Transverse colon (tissue), 4 donors: ENCODE results near the gene CDC7. TPM values are rescaled to one million over a fixed set of nuclear protein-coding genes. Genes with fewer than 3 reads are reported as not detected.

Source experiments
- DNase-seq: peaks from one replicate; pipeline ENCODE4 v3.0.0-alpha.2; 2019
- H3K27ac ChIP-seq, 4 donors: fragments of 200-600 bp; sonication (generic); 2 replicates each; pipeline ENCODE4 v1.5.1; 2016 to 2018; ENCODE audit warnings: inconsistent platforms in 4 of 4
- H3K27me3 ChIP-seq: fragments of 200-600 bp; sonication (generic); 2 replicates; pipeline ENCODE4 v1.5.1; 2017; ENCODE audit warnings: inconsistent platforms
- H3K36me3 ChIP-seq, 4 donors: fragments of 200-600 bp; sonication (generic); 2 replicates each; pipeline ENCODE4 v1.5.1; 2017 to 2019; ENCODE audit warnings: inconsistent platforms in 4 of 4
- H3K4me1 ChIP-seq, 4 donors: fragments of 200-600 bp; sonication (generic); 2 replicates each; pipeline ENCODE4 v1.5.1; 2017 to 2020; ENCODE audit warnings: inconsistent platforms in 4 of 4
- H3K4me3 ChIP-seq, 4 donors: fragments of 200-600 bp; sonication (generic); 1 replicate in 1 of 4; 2 replicates in 3 of 4; pipeline versions ENCODE4 v1.5.1 to v1.6.1; 2017 to 2019; ENCODE audit warnings: inconsistent platforms in 4 of 4
- H3K9me3 ChIP-seq, 2 donors: fragments of 200-600 bp; sonication (generic); 2 replicates each; pipeline ENCODE4 v1.5.1; 2017 to 2019; ENCODE audit warnings: inconsistent platforms in 2 of 2
- CTCF ChIP-seq, 5 experiments: fragments of 200-600 bp in 3 of 5; fragments of 450-650 bp in 2 of 5; sonication (generic) in 3 of 5; IDR thresholded peaks; 1 replicate in 2 of 5; 2 replicates in 3 of 5; pipeline ENCODE4 v1.5.1; 2016 to 2017; ENCODE audit warnings: antibody characterized with exemption in 5 of 5, inconsistent platforms in 3 of 5, mild to moderate bottlenecking in 2 of 5, moderate library complexity in 1 of 5
- EP300 ChIP-seq: sonication (generic); formaldehyde crosslinking; IDR thresholded peaks from one replicate; pipeline ENCODE4 v1.6.1; 2017; ENCODE audit warnings: antibody characterized with exemption, low read depth
- POLR2A ChIP-seq: fragments of 450-650 bp; IDR thresholded peaks from one replicate; pipeline ENCODE4 v1.6.1; 2016; ENCODE audit warnings: antibody characterized with exemption, mild to moderate bottlenecking, moderate library complexity
- POLR2AphosphoS5 ChIP-seq, 3 donors: sonication (generic); formaldehyde crosslinking; IDR thresholded peaks; one replicate each; pipeline ENCODE4 v1.6.1; 2016; ENCODE audit warnings: antibody characterized with exemption in 3 of 3
- WGBS, 2 donors: methylation state at CpG; one replicate each; pipeline ENCODE4 v1.1.5; 2018; ENCODE audit warnings: low coverage in 1 of 2; 5-methylcytosine and 5-hydroxymethylcytosine counted together
- in situ Hi-C, 4 donors: fragments of 200-750 bp; cut with MboI; loops; one replicate each; pipeline versions ENCODE4 v1.15.0 to v1.15.1; 2017; ENCODE audit warnings: low sequenced_read_pairs in 3 of 4, low pct_ligation_motif_present in 1 of 4, low pct_unique_long_range_greater_than_20kb in 1 of 4
- intact Hi-C: fragments of 100-400 bp; cut with DNase I; formaldehyde crosslinking; loops from one replicate; pipeline ENCODE4 v1.15.1; 2023; ENCODE audit warnings: low total_unique reads
- total RNA-seq, 4 donors: library from RNA; depleted of rRNA; stranded (reverse); fragments of >200 nt; gene quantifications; one replicate each; pipeline ENCODE4 v1.1.0, GENCODE V29; 2016

The CDC7 gene
- total RNA-seq, 4 donors from 2014 or later, result 0.68 to 2.8 (median 1.3) TPM; not detected in 1

- no peak for DNase-seq
- Histone ChIP-seq H3K4me1 (peaks cover 3 to 21% (median 14%) of the 10 kb centered on the region in 4 donors), H3K9me3 (no peaks in the 10 kb centered on the region), H3K27ac (no peak overlapping the region), H3K4me3 (no peak overlapping the region), H3K36me3 (no peaks in the 10 kb centered on the region), H3K27me3 (no peaks in the 10 kb centered on the region)
- intact Hi-C loops (loop anchor here (10.0 kb wide), 1 partner anchor 93 kb away; the partner anchor contains the start of gene HFM1), in situ Hi-C loops (no loop called here)
- WGBS, 2 donors, result 92 to 94% methylated on average over 2 of the region's 2 CpGs
- TF ChIP-seq EP300 (no peak), CTCF (IDR thresholded peaks at IDR 0.05) (no peak), POLR2AphosphoS5 (IDR thresholded peaks at IDR 0.05) (no peak), POLR2A (no peak)
These were observed 2.6 kb upstream of the CDC7 start for GRCh38 chr1:91498035-91498434.

- Histone ChIP-seq H3K27ac (no peak overlapping the region), H3K9me3 (no peaks in the 10 kb centered on the region), H3K4me1 (peaks cover 3 to 21% (median 14%) of the 10 kb centered on the region in 4 donors), H3K4me3 (no peak overlapping the region), H3K27me3 (no peaks in the 10 kb centered on the region), H3K36me3 (no peaks in the 10 kb centered on the region)
- intact Hi-C loops, result loop anchor here (10.0 kb wide), 1 partner anchor 94 kb away; the partner anchor contains the start of gene HFM1
- no peak for DNase-seq
- in situ Hi-C loops, result no loop called here
- TF ChIP-seq CTCF (IDR thresholded peaks at IDR 0.05), result no peak
- TF ChIP-seq EP300, result no peak
- TF ChIP-seq POLR2A, result no peak
- TF ChIP-seq POLR2AphosphoS5 (IDR thresholded peaks at IDR 0.05), result no peak
- WGBS, 2 donors, result 94 to 96% methylated on average over 6 of the region's 6 CpGs
These were observed 2.0 kb upstream of the CDC7 start for GRCh38 chr1:91498498-91499245.

GRCh38 chr1:91499346-91499745 is 1.3 kb upstream of the CDC7 start:
- Histone ChIP-seq H3K27me3 (no peaks in the 10 kb centered on the region), H3K4me3 (no peak overlapping the region), H3K36me3 (no peaks in the 10 kb centered on the region), H3K9me3 (no peaks in the 10 kb centered on the region), H3K4me1 (peaks cover 3 to 21% (median 14%) of the 10 kb centered on the region in 4 donors), H3K27ac (no peak overlapping the region)
- DNase-seq, result no peak
- in situ Hi-C loops (no loop called here), intact Hi-C loops (loop anchor here (10.0 kb wide), 1 partner anchor 95 kb away; the partner anchor contains the start of gene HFM1)
- 92 to 94% methylated on average over 2 of the region's 2 CpGs for WGBS, 2 donors
- no peak for TF ChIP-seq POLR2AphosphoS5 (IDR thresholded peaks at IDR 0.05)
- TF ChIP-seq POLR2A, result no peak
- TF ChIP-seq CTCF (IDR thresholded peaks at IDR 0.05), result no peak
- no peak for TF ChIP-seq EP300

DNA sequence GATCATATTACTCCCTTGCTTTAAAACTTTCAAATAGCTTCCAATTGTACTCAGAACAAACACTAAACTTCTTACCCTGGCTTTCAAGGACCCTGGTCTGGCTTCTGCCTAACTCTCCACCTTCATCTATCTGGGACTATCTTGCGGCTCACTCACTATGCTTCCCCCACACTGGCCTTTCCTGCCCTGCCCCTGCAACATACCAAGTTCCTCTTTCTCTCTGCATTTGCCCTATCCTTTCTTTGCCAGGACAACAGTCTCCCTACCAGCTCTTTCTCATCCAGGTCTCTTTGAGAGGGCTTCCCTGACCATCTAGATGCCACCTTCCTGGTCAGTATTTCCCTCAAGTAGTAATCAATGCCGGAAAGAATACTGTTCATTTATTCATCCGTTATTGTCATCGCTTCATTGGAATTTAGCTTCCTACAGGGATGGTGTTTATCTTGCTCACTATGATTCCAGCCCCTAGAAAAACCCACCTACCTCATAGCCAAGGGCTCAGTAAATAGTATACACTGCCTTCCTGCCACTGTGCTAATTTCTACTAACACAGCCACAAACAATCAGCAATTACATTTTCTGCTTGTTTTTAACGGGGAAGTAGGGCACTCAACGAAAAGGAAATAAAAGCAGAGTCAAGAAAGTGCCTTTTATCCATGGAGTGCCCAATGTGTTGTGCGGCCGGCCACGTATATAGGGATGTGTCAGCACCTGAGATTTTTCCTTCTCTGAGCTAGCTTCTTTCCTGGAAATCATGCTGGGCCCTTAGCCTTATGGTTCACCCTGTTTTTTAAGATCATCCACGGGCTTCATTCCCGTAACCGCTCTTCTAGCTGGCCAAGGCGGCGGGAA is 521 bp upstream of the CDC7 start:
- intact Hi-C loops, result loop anchor here (10.0 kb wide), 1 partner anchor 95 kb away; the partner anchor contains the start of gene HFM1
- in situ Hi-C loops, result loop anchor here in 1 of 4 donors (25.0 kb wide), 1 partner anchor 787 kb away; the partner anchor contains the start of genes GLMN and RPAP2
- WGBS, 2 donors, result 20 to 42% methylated on average over 5 to 14 of the region's 14 CpGs

More for the DNA sequence above, 521 bp upstream of the CDC7 start:
- Histone ChIP-seq H3K4me3 (peak overlapping the region; percentile 60 to 77 (median 68)), H3K36me3 (no peaks in the 10 kb centered on the region), H3K27me3 (no peaks in the 10 kb centered on the region), H3K9me3 (no peaks in the 10 kb centered on the region), H3K4me1 (peaks cover 3 to 21% (median 14%) of the 10 kb centered on the region in 4 donors), H3K27ac (peak overlapping the region; percentile 80 to 92 (median 88))
- DNase-seq, result no peak
- TF ChIP-seq POLR2AphosphoS5 (IDR thresholded peaks at IDR 0.05) (peak in 1 of 3 donors; percentile 44), CTCF (IDR thresholded peaks at IDR 0.05) (no peak), EP300 (peak; percentile 48), POLR2A (no peak)
